Nephron progenitor cell (in vitro differentiated cells): Measurements from ENCODE around the gene ACAD8.

ENCODE experiments used
- DNase-seq: peaks from one replicate; pipeline ENCODE4 v3.0.0; 2021
- H3K27ac Mint-ChIP-seq: 2 replicates; pipeline ENCODE4 v1.8.0; 2021; ENCODE audit warnings: mild to moderate bottlenecking, moderate library complexity, mixed read lengths
- H3K27me3 Mint-ChIP-seq: 2 replicates; pipeline ENCODE4 v1.8.0; 2021; ENCODE audit warnings: mild to moderate bottlenecking, low read depth, mixed read lengths; ENCODE audit not compliant: poor library complexity
- H3K36me3 Mint-ChIP-seq: 2 replicates; pipeline ENCODE4 v1.8.0; 2021; ENCODE audit warnings: low read depth, mixed read lengths
- H3K4me1 Mint-ChIP-seq: 2 replicates; pipeline ENCODE4 v1.8.0; 2021; ENCODE audit warnings: mixed read lengths
- H3K4me3 Mint-ChIP-seq: 2 replicates; pipeline ENCODE4 v1.8.0; 2021; ENCODE audit warnings: mild to moderate bottlenecking, moderate library complexity, mixed read lengths
- H3K9me3 Mint-ChIP-seq: 2 replicates; pipeline ENCODE4 v1.8.0; 2021; ENCODE audit warnings: mild to moderate bottlenecking, moderate library complexity, mixed read lengths
- TF ChIP-seq, protein P1 (sequence below): fragments of 200-600 bp; sonication (generic); IDR thresholded peaks from 2 replicates; pipeline ENCODE4 v1.5.0; 2021; ENCODE audit warnings: antibody characterized with exemption

ACAD8 gene

DNA sequence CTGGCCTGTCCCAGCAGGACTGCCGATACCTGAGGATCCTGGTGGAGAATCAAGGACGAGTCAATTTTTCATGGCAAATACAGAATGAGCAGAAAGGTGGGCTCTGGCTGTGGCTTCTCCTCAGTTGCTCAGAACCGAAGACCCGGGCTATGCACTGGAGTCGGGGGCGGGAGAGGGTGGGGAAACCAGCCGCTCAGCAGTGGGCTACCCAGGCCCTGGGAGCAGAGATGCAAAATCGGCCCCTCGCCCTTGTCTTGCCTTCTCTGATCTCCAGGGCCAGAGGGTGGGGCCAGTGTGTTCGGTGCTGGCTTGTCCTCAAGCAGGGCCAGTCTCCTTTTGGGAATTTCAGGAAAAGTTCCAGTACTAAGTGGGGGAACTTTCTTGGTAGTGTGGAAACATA is 60.0 kb downstream of the ACAD8 start:
- H3K9me3 Mint-ChIP-seq: peaks cover 18% of the 10 kb centered on the region
- no peak for DNase-seq
- TF ChIP-seq, protein P1, sequence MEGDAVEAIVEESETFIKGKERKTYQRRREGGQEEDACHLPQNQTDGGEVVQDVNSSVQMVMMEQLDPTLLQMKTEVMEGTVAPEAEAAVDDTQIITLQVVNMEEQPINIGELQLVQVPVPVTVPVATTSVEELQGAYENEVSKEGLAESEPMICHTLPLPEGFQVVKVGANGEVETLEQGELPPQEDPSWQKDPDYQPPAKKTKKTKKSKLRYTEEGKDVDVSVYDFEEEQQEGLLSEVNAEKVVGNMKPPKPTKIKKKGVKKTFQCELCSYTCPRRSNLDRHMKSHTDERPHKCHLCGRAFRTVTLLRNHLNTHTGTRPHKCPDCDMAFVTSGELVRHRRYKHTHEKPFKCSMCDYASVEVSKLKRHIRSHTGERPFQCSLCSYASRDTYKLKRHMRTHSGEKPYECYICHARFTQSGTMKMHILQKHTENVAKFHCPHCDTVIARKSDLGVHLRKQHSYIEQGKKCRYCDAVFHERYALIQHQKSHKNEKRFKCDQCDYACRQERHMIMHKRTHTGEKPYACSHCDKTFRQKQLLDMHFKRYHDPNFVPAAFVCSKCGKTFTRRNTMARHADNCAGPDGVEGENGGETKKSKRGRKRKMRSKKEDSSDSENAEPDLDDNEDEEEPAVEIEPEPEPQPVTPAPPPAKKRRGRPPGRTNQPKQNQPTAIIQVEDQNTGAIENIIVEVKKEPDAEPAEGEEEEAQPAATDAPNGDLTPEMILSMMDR: no peak
- H3K27ac Mint-ChIP-seq: no peak overlapping the region
- H3K27me3 Mint-ChIP-seq: peaks cover 8% of the 10 kb centered on the region
- H3K4me1 Mint-ChIP-seq: no peaks in the 10 kb centered on the region
- no peak overlapping the region for H3K4me3 Mint-ChIP-seq
- no peaks in the 10 kb centered on the region for H3K36me3 Mint-ChIP-seq

DNA sequence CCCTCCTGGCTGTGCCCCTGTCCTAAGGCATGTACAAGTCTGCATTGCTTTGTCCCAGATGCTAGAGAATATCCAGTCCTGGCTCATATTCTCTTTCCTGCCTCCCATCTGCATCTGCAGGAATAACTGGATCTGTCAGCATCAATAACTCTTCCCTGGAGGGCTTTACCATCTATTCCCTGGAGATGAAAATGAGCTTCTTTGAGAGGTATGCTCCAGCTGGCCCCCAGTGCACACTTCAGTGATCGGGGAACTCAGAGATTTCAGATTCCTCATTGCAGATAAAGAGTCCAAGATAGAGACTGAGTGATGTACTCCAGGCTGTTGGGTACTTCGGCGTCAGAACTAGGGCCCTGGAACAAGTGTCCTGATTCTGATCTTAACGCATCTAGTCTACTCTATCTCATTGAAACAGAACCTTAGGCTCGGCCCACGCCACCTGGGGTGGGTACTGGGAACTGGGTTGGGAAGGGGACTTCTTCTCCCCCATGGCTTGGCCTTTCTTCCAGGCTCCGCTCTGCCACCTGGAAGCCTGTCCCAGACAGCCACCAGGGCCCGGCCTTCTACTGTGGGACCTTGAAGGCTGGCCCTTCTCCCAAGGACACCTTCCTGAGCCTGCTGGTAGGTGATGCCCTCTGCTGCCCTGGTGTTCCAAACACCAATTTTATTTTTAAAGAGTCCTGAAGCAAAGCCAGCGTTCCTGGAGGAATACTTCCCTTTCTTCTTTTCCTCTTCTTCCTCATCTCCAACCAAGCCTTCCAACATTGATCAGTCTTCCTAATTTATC is 60.6 kb downstream of the ACAD8 start:
- TF ChIP-seq, protein P1: no peak
- peaks cover under 1% of the 10 kb centered on the region for H3K36me3 Mint-ChIP-seq
- H3K4me3 Mint-ChIP-seq: no peak overlapping the region
- H3K27ac Mint-ChIP-seq: peak overlapping the region; percentile 45
- peaks cover 24% of the 10 kb centered on the region for H3K9me3 Mint-ChIP-seq
- H3K4me1 Mint-ChIP-seq: no peaks in the 10 kb centered on the region
- DNase-seq: no peak
- peaks cover 8% of the 10 kb centered on the region for H3K27me3 Mint-ChIP-seq
